ENCODE measurements around the gene FAM184A.

DNA sequence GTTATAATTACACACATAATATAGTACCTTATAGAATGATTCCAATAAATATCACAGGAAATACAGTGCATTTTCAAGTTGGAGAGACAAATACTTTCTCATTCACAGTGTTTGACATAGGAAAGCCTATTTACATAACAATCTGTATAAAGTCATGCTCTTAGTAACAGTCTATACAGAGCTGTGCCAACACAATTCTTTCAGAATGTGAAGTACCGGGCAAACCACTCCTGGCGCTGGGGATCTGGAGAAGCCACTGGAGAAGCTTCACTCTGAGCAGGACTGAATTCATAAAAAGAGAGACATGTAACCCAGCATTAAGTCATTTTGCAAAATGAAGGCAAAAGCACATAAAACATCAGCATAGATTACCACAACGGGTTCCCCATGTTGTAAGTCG lies 118.6 kb downstream of the FAM184A start:
- TF ChIP-seq, protein P1, sequence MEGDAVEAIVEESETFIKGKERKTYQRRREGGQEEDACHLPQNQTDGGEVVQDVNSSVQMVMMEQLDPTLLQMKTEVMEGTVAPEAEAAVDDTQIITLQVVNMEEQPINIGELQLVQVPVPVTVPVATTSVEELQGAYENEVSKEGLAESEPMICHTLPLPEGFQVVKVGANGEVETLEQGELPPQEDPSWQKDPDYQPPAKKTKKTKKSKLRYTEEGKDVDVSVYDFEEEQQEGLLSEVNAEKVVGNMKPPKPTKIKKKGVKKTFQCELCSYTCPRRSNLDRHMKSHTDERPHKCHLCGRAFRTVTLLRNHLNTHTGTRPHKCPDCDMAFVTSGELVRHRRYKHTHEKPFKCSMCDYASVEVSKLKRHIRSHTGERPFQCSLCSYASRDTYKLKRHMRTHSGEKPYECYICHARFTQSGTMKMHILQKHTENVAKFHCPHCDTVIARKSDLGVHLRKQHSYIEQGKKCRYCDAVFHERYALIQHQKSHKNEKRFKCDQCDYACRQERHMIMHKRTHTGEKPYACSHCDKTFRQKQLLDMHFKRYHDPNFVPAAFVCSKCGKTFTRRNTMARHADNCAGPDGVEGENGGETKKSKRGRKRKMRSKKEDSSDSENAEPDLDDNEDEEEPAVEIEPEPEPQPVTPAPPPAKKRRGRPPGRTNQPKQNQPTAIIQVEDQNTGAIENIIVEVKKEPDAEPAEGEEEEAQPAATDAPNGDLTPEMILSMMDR (IDR thresholded peaks at IDR 0.05): no peak
- no peak for TF ChIP-seq POLR2AphosphoS5 (IDR thresholded peaks at IDR 0.05)

Data from breast epithelium (tissue), 3 donors.